SIG-M5 (cell line): ENCODE data around the gene P4HTM.
A peak's percentile ranks its signal among the peaks of the same experiment; 100 is the strongest.

ENCODE experiments used
- DNase-seq: peaks from one replicate; lab custom pipeline; 2025; lab: John Stamatoyannopoulos, UW

Gene P4HTM

DNA sequence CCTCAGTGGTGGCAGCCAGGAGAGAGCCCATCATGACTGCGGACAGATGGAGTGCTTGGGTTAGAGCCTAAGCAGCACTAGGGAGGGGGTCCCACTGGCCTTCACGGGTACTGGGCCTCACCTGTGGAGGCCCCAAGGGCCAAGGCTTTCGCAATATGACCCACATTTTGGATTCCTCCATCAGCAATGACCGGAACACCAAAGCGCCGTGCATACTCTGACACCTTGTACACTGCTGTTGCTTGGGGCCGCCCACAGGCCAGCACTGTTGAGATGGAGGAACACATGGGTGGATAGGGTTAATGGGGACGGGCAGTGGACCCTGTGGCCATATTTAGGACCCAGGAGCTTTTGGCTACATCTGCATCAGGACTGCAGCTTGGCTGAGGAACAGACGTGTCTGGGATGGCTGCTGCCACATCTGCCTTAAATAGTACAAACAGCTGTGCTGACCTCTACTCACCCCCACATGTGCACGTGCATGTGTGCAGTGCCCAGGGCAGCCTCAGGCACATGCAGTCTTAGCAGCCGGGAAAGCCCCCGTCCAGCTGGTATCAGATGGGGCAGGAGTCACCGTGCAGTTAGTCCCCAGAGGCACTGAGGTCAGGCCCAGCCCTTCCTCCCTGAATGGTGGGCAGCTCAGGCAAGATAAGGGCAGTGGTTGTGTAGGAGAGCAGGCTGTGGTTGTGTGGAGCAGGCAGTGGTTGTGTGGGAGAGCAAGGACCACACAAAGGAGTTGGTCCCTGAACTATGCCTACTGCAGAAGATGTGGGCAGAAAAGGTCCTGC is 35.2 kb downstream of the P4HTM start:
- DNase-seq = no peak

- DNase-seq = no peak
These were observed 35.9 kb downstream of the P4HTM start for GRCh38 chr3:49025793-49026520.

GRCh38 chr3:49026536-49026935 is 36.5 kb downstream of the P4HTM start:
- no peak for DNase-seq

GRCh38 chr3:49027634-49028033 is 37.6 kb downstream of the P4HTM start:
- no peak for DNase-seq

- no peak for DNase-seq
These were observed 38.2 kb downstream of the P4HTM start for GRCh38 chr3:49028298-49028672.

DNA sequence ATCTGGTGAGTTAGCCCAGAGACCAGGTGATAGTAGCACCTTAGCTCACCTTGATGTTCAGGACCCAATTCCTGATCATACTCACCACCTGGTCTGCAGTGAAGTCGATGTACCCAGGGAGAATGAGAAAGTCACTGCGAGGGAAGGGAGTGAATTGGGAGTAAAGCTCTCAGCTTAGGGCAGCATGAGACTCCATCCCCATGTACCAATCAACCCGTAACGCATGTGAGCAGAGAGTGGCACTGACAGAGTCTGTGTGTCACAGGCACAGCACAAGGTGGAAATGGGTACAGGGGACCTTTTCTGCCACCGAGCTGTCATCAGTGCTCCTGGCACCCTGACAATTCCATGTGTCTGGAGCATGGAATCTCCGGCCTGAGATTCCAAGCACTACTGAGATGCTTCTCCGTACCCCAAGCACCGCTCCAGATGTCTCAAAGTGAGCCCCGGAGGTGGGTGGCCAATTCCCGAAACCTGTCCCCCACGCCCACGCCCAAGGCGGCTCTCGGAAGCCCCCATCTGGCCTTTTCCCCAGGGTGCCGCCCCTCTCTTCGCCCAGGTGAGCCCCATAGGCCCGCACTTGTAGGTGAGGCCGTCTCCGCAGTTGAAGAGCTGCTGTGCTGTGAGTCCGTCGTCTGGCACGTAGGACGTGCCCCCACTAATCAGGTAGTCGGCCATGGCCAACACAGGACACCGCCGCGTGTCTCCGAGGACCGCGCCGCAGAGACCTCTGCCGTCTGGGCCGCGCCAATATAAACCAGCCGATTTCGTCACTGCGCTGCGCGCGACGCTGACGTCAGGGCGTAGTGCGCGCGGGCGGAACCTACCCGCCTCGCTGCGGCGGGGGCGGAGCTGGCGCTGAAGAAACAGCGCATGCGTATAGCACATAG is 38.9 kb downstream of the P4HTM start, which contains the start of gene IMPDH2:
TSS of gene IMPDH2 (minus strand) at position 726 of the 890 bp plus-strand sequence. CDS start at position 678, 48 bp downstream.
- DNase-seq = peak; percentile 54

DNA sequence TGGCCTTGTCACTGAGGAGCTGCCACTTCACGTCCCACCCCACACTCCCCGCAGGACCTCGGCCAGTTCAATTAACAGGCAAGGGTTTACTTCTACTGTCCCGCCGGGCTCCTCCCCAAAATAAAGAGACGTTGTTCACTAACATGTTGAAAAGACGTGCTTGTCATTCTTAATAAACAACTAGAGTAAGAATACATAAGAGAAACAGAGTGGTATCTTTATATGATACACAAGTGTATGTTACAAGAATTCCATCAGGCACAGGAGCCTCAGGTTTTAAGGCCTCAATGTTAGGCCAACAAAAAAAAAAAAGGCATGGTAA is 39.5 kb downstream of the P4HTM start:
- no peak for DNase-seq

DNA sequence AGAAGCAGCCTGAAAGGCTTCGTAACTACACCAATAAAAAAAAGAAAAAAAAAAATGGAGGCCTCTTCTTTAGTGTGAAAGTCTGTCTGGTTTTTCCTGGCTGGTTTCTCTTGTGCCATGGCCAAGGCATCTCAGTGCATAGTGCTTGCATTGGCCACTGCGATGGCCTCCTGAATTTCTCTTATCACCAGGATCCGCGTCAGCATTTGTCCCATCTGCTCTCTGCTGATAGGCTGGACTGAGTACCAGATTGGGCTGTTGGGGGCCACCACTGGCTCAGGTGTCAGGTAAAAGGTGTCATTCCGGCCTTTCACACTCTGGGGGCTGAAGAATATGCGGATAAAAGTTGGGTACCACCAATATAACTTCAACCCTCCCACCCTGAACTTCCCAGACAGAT is 40.3 kb downstream of the P4HTM start:
- no peak for DNase-seq

DNA sequence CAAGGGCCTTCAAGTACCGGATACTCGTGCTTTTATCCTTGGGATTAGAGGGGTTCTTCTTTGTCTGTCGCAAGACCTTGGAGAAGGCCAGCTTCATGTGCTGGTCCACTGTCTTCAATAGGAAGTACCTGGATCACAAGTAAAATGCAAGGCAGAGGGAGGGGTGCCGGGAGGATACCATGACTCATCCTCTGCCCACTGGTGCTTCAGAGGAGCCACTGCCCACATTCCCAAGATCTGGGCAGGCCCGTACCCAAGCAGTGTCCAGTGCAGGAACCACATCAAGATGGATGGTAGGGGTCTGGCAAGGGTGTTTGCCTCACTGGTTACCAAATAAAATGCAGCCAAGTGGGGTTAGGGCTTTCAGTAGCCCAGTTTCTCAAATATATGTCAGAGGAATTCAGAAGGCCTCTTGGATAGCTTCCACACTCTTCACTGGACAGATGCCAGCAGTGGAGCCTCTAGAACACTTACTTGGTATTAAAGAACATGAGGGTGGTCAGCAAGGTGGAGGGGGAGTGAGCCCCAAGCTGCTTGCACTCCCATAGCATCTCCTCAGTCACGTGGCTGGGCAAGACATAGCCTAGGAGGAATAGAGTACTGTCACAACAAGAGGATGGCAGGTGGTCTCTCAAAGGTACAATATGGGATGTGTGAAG is 42.7 kb downstream of the P4HTM start:
- DNase-seq = no peak

DNA sequence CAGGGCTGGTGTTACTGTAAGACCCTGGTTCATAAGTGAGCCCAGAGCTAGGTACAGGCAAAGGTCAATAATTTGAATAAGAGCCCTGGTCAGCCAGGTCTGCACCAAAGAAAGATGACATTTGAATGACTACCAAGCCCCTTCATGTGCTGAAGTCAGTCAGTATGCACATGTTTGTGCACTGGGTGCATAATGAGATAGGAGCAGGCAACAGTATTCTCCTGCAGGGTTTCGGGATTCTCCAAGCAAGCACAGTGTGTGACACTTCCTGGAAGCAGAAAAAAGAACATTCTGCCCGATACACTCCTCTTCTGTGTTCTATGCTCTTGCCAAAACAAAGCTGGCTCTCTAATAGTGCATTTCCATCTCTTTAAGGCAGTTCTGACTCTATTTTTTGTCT is 44.6 kb downstream of the P4HTM start:
- DNase-seq = no peak

DNA sequence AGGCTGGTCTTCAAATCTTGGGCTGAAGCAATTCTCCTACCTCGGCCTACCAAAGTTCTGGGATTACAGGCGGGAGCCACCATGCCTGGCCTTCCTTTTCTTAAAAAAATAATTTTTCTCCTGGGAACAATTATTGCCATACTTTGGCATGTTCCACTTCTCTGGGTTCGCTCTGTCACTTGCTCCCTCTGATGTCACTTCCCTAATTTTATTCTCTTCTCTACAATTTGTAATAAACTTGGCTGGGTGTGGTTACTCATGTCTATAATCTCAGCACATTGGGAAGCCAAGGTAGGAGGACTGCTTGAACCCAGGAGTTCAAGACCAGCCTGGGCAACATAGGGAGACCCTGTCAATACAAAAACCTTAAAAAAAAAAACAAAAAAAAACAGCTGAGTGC is 45.2 kb downstream of the P4HTM start:
- no peak for DNase-seq

DNA sequence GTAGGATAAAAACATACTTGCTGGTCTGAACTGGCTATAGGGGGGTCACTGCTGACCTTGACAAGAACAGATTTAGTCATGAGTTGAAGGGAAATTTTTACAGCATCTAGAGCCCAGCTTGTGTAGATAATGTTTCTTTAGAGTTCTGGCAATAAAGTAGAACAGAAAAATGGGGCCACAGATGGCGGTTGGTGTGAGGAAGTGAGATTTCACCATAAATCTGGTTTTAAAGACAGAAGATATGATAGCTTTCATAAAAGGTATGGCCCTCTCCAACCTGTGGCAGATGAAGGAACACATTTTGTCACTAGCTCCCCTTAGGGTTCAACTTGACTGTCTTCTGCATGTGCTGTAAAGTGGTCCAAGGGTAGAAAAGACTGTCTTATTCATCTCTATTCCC is 63.5 kb downstream of the P4HTM start:
- DNase-seq = no peak

GRCh38 chr3:49054344-49054862 is 64.4 kb downstream of the P4HTM start:
- DNase-seq = no peak
